Inflammatory macrophage (primary cell): ENCODE measurements around the gene GRB2.

Experiments used
- DNase-seq, 2 donors: peaks; one replicate each; pipeline ENCODE4 v3.0.0-alpha.2; 2020 to 2022

The GRB2 gene

GRCh38 chr17:75412455-75413317 is 7.2 kb upstream of the GRB2 start:
- DNase-seq = peak; percentile 66 to 69

- peak in 1 of 2 donors; percentile 36 for DNase-seq
These were observed 6.0 kb upstream of the GRB2 start for GRCh38 chr17:75411328-75412067.

GRCh38 chr17:75410141-75410540 is 4.7 kb upstream of the GRB2 start:
- no peak for DNase-seq

GRCh38 chr17:75407655-75408352 is 2.3 kb upstream of the GRB2 start:
- no peak for DNase-seq

- DNase-seq = no peak
These were observed 741 bp upstream of the GRB2 start for GRCh38 chr17:75406222-75406615.

GRCh38 chr17:75404731-75405364 is 630 bp downstream of the GRB2 start:
- DNase-seq = peak; percentile 36 to 62

- peak; percentile 89 to 93 for DNase-seq
These were observed 1.2 kb downstream of the GRB2 start for GRCh38 chr17:75404223-75404730.

- DNase-seq = peak in 1 of 2 donors; percentile 37
These were observed 2.3 kb downstream of the GRB2 start for GRCh38 chr17:75403131-75403530.

GRCh38 chr17:75402026-75402425 is 3.5 kb downstream of the GRB2 start:
- DNase-seq = no peak

GRCh38 chr17:75400326-75400939 is 5.0 kb downstream of the GRB2 start:
- DNase-seq = peak in 1 of 2 donors; percentile 49

- DNase-seq = no peak
These were observed 7.2 kb downstream of the GRB2 start for GRCh38 chr17:75398279-75398678.

GRCh38 chr17:75397217-75397616 is 8.3 kb downstream of the GRB2 start:
- DNase-seq = no peak

GRCh38 chr17:75396796-75397195 is 8.7 kb downstream of the GRB2 start:
- no peak for DNase-seq

GRCh38 chr17:75396025-75396424 is 9.5 kb downstream of the GRB2 start:
- DNase-seq = no peak

- no peak for DNase-seq
These were observed 11.1 kb downstream of the GRB2 start for GRCh38 chr17:75394332-75394918.

GRCh38 chr17:75393523-75394331 is 11.8 kb downstream of the GRB2 start:
- DNase-seq = peak; percentile 98 to 99

GRCh38 chr17:75392559-75392958 is 12.9 kb downstream of the GRB2 start:
- DNase-seq = no peak

- no peak for DNase-seq
These were observed 14.5 kb downstream of the GRB2 start for GRCh38 chr17:75390982-75391381.

GRCh38 chr17:75388476-75389030 is 16.9 kb downstream of the GRB2 start:
- DNase-seq = no peak

GRCh38 chr17:75387771-75388170 is 17.7 kb downstream of the GRB2 start:
- no peak for DNase-seq
